Breast epithelium (tissue), 4 donors: ENCODE measurements around the gene DRD4. TPM values are rescaled to one million over a fixed set of nuclear protein-coding genes. Genes with fewer than 3 reads are reported as not detected.

Source experiments
- DNase-seq, 2 donors: peaks; one replicate each; pipeline ENCODE4 v3.0.0-alpha.2; 2019; ENCODE audit warnings: low spot score in 2 of 2
- H3K27ac ChIP-seq, 2 donors: fragments of 200-600 bp; sonication (generic) in 1 of 2; one replicate each; pipeline ENCODE4 v1.5.1; 2016 to 2019; ENCODE audit warnings: mild to moderate bottlenecking in 1 of 2
- H3K27me3 ChIP-seq, 2 donors: fragments of 200-600 bp; sonication (generic) in 1 of 2; one replicate each; pipeline versions ENCODE4 v1.5.1 to v1.6.0; 2017 to 2019; ENCODE audit warnings: control low read depth in 1 of 2, mild to moderate bottlenecking in 1 of 2
- H3K36me3 ChIP-seq: fragments of 200-600 bp; one replicate; pipeline ENCODE4 v1.5.1; 2019
- H3K4me1 ChIP-seq, 2 donors: fragments of 200-600 bp; sonication (generic); one replicate each; pipeline ENCODE4 v1.5.1; 2016 to 2019; ENCODE audit warnings: control low read depth in 1 of 2
- H3K4me3 ChIP-seq, 3 donors: fragments of 200-600 bp; sonication (generic); 1 replicate in 2 of 3; 2 replicates in 1 of 3; pipeline ENCODE4 v1.5.1; 2016 to 2019; ENCODE audit warnings: mild to moderate bottlenecking in 3 of 3, moderate library complexity in 2 of 3
- H3K9me3 ChIP-seq, 2 donors: fragments of 200-600 bp; sonication (generic) in 1 of 2; one replicate each; pipeline ENCODE4 v1.5.1; 2016 to 2019; ENCODE audit warnings: control low read depth in 1 of 2
- CTCF ChIP-seq, 3 donors: fragments of 450-650 bp; IDR thresholded peaks; one replicate each; pipeline ENCODE4 v1.5.1; 2016 to 2017; ENCODE audit warnings: antibody characterized with exemption in 3 of 3, mild to moderate bottlenecking in 3 of 3, moderate library complexity in 3 of 3
- POLR2A ChIP-seq: fragments of 450-650 bp; IDR thresholded peaks from one replicate; pipeline ENCODE4 v1.6.1; 2016; ENCODE audit warnings: antibody characterized with exemption, mild to moderate bottlenecking, moderate library complexity
- POLR2AphosphoS5 ChIP-seq, 3 donors: sonication (generic); formaldehyde crosslinking; IDR thresholded peaks; one replicate each; pipeline ENCODE4 v1.6.1; 2017; ENCODE audit warnings: antibody characterized with exemption in 3 of 3
- intact Hi-C: fragments of 100-400 bp; cut with DNase I; formaldehyde crosslinking; loops from one replicate; pipeline ENCODE4 v1.15.1; 2023; ENCODE audit warnings: low total_unique reads
- total RNA-seq, 3 donors: library from RNA; depleted of rRNA; stranded (reverse); fragments of >200 nt; gene quantifications; one replicate each; pipeline ENCODE4 v1.1.0, GENCODE V29; 2016

Gene DRD4
- total RNA-seq, 3 donors from 2014 or later, result 0.29 TPM; not detected in 2

- H3K27ac ChIP-seq, result no peak overlapping the region
- H3K4me3 ChIP-seq, result no peak overlapping the region
- no peak for DNase-seq
- no peaks in the 10 kb centered on the region for H3K36me3 ChIP-seq
- TF ChIP-seq POLR2A (no peak), CTCF (IDR thresholded peaks at IDR 0.05) (no peak), POLR2AphosphoS5 (IDR thresholded peaks at IDR 0.05) (no peak)
- H3K9me3 ChIP-seq, result no peaks in the 10 kb centered on the region
- H3K4me1 ChIP-seq, result no peaks in the 10 kb centered on the region
- no peaks in the 10 kb centered on the region for H3K27me3 ChIP-seq
- intact Hi-C loops, result no loop called here
Observed at GRCh38 chr11:656866-657265, 19.8 kb downstream of the DRD4 start.

- Histone ChIP-seq H3K4me1 (no peaks in the 10 kb centered on the region), H3K27ac (peak overlapping the region; percentile 57 to 60), H3K36me3 (no peaks in the 10 kb centered on the region), H3K9me3 (no peaks in the 10 kb centered on the region), H3K4me3 (peak overlapping the region in 1 of 3 donors; percentile 13), H3K27me3 (no peaks in the 10 kb centered on the region)
- intact Hi-C loops, result loop anchor here (2.0 kb wide), 1 partner anchor 79 kb away; no protein-coding TSS in a partner anchor
- no peak for TF ChIP-seq CTCF (IDR thresholded peaks at IDR 0.05)
- DNase-seq, result no peak
Observed at GRCh38 chr11:657691-658126, 20.6 kb downstream of the DRD4 start.

DNA sequence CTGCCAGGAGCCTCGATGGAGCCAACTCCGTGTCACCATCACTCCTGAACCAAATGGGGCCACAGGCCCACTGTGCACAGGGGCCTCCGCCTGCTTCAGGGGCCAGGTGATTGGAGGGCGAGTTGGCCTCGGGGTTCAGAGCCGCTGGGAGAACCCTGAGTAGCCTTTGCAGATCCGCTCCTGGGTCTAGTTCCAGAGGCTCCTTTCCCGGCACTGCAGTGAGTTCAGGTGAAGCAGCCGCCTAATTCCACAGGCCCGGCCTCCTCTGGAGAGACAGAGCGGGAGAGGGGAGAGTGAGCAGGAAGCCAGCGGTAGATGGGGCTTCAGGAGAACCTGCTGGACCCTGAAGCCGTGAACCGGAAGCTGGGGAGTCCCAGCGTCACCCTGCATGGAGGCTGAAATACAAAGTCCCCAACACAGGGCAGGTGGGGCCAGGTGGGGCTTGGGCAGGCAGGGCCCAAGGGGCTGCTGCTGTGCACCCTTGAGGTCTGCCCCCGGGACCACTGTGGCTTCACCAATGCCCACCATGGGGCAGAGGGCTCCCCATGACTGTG, 22.5 kb downstream of the DRD4 start:
- Histone ChIP-seq H3K36me3 (no peaks in the 10 kb centered on the region), H3K27me3 (no peaks in the 10 kb centered on the region), H3K4me1 (no peaks in the 10 kb centered on the region), H3K4me3 (no peak overlapping the region), H3K9me3 (no peaks in the 10 kb centered on the region), H3K27ac (no peak overlapping the region)
- intact Hi-C loops, result loop anchor here (2.0 kb wide), 1 partner anchor 77 kb away; no protein-coding TSS in a partner anchor
- TF ChIP-seq POLR2A, result no peak
- TF ChIP-seq POLR2AphosphoS5 (IDR thresholded peaks at IDR 0.05), result no peak
- TF ChIP-seq CTCF (IDR thresholded peaks at IDR 0.05), result no peak
- DNase-seq, result no peak

GRCh38 chr11:660281-660680, 23.2 kb downstream of the DRD4 start:
- Histone ChIP-seq H3K27me3 (no peaks in the 10 kb centered on the region), H3K4me3 (no peak overlapping the region), H3K4me1 (peaks cover 0 to under 1% of the 10 kb centered on the region in 2 donors), H3K36me3 (no peaks in the 10 kb centered on the region), H3K9me3 (no peaks in the 10 kb centered on the region), H3K27ac (no peak overlapping the region)
- no peak for DNase-seq
- intact Hi-C loops, result no loop called here
- TF ChIP-seq POLR2AphosphoS5 (IDR thresholded peaks at IDR 0.05) (no peak), CTCF (IDR thresholded peaks at IDR 0.05) (no peak), POLR2A (no peak)

DNA sequence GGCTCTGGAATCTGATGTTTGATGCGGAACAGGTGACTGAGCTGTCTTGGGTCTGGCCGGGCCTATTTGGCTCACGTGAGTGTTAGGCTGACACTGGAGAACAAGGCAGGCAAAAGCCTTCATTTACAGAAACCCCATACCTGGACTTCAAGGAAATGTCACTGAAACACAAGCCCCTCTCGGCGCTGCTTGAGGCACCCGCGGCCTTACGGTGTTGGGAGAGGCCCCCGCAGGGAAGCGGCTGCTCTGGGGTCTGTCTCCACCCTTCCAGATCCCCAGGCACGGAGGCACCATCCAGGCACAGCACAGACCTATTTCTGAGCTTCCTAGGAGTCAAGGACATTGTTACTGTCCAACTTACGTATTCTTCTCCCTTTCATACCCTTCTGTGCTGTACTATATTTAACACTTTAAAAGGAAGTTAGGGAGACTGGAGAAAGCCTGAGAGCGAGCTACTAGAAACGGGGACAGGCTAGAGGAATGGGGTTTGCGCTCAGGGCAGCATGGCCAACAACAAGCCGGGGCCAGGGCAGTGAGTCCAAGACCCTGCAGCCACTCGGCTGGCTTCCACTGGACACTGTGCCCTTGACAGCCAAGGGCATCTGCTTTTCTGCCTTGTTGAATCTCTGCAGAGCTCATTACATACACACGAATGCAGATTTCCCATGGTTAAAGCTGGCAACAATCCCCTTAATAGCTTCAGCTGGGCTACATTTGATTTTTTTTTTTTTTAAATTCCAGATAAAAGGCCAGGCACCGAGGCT, 23.8 kb downstream of the DRD4 start:
- no peak for DNase-seq
- TF ChIP-seq POLR2AphosphoS5 (IDR thresholded peaks at IDR 0.05) (no peak), CTCF (IDR thresholded peaks at IDR 0.05) (no peak), POLR2A (no peak)
- Histone ChIP-seq H3K9me3 (no peaks in the 10 kb centered on the region), H3K36me3 (no peaks in the 10 kb centered on the region), H3K4me1 (peaks cover 0 to 3% of the 10 kb centered on the region in 2 donors), H3K27me3 (no peaks in the 10 kb centered on the region), H3K4me3 (no peak overlapping the region), H3K27ac (no peak overlapping the region)
- intact Hi-C loops, result no loop called here
